GM19467 (cell line): ENCODE results near the gene ZSCAN10.
"Not testable (repeated sequence)": the region's sequence is repeated elsewhere in the genome, so short reads cannot be mapped to it uniquely, and the experiment has no call there.

Source experiments
- ATAC-seq: cut with Tn5 transposase; IDR thresholded peaks from one replicate; pipeline ENCODE4 v1.9.1; 2021; ENCODE audit warnings: mild to moderate bottlenecking, moderate library complexity; ENCODE audit not compliant: unreplicated experiment

ZSCAN10 gene

GRCh38 chr16:3086596-3087242 is 12.4 kb downstream of the ZSCAN10 start:
- ATAC-seq = no peak

- no peak for ATAC-seq
Observed at GRCh38 chr16:3085868-3086595, 13.1 kb downstream of the ZSCAN10 start.

- ATAC-seq = no peak
Observed at GRCh38 chr16:3084969-3085670, 14.0 kb downstream of the ZSCAN10 start.

GRCh38 chr16:3084491-3084890 is 14.6 kb downstream of the ZSCAN10 start:
- ATAC-seq = no peak

- not testable (repeated sequence) for ATAC-seq
Observed at GRCh38 chr16:3083408-3083807, 15.7 kb downstream of the ZSCAN10 start.

- ATAC-seq = not testable (repeated sequence)
Observed at GRCh38 chr16:3081957-3082356, 17.1 kb downstream of the ZSCAN10 start.

GRCh38 chr16:3080024-3080423 is 19.1 kb downstream of the ZSCAN10 start:
- ATAC-seq = no peak

- no peak for ATAC-seq
Observed at GRCh38 chr16:3076577-3076976, 22.5 kb downstream of the ZSCAN10 start.

GRCh38 chr16:3075946-3076345 is 23.1 kb downstream of the ZSCAN10 start:
- not testable (repeated sequence) for ATAC-seq

GRCh38 chr16:3075523-3075915 is 23.6 kb downstream of the ZSCAN10 start:
- no peak for ATAC-seq

GRCh38 chr16:3074860-3075522 is 24.1 kb downstream of the ZSCAN10 start:
- ATAC-seq = peak; percentile 74

GRCh38 chr16:3073448-3073847 is 25.6 kb downstream of the ZSCAN10 start:
- ATAC-seq = no peak

- ATAC-seq = not testable (repeated sequence)
Observed at GRCh38 chr16:3072576-3073263, 26.4 kb downstream of the ZSCAN10 start.

- ATAC-seq = not testable (repeated sequence)
Observed at GRCh38 chr16:3072148-3072547, 26.9 kb downstream of the ZSCAN10 start.

- no peak for ATAC-seq
Observed at GRCh38 chr16:3071655-3072054, 27.4 kb downstream of the ZSCAN10 start.

GRCh38 chr16:3070608-3071111 is 28.4 kb downstream of the ZSCAN10 start:
- no peak for ATAC-seq

GRCh38 chr16:3069146-3069545 is 29.9 kb downstream of the ZSCAN10 start:
- not testable (repeated sequence) for ATAC-seq

- no peak for ATAC-seq
Observed at GRCh38 chr16:3068487-3068886, 30.6 kb downstream of the ZSCAN10 start.

- no peak for ATAC-seq
Observed at GRCh38 chr16:3066440-3066748, 32.7 kb downstream of the ZSCAN10 start.

GRCh38 chr16:3065742-3066439 is 33.2 kb downstream of the ZSCAN10 start:
- no peak for ATAC-seq
